ENCODE measurements around the gene CYSLTR2.

The CYSLTR2 gene

GRCh38 chr13:48625413-48626076 lies 28.2 kb upstream of the CYSLTR2 start:
- no peak for DNase-seq (ENCODE audit: low spot score)
- in situ Hi-C loops (cut with MboI; ENCODE audit: low sequenced_read_pairs, unreplicated experiment): no loop called here
- TF ChIP-seq CTCF (IDR thresholded peaks at IDR 0.05; ENCODE audit: borderline replicate concordance, control extremely low read depth, extremely low read depth, insufficient read depth, missing control alignments): no peak

GRCh38 chr13:48626077-48626449 lies 27.7 kb upstream of the CYSLTR2 start:
- in situ Hi-C loops (cut with MboI; ENCODE audit: low sequenced_read_pairs, unreplicated experiment): no loop called here
- no peak for DNase-seq (ENCODE audit: low spot score)
- TF ChIP-seq CTCF (IDR thresholded peaks at IDR 0.05; ENCODE audit: borderline replicate concordance, control extremely low read depth, extremely low read depth, insufficient read depth, missing control alignments): no peak

- in situ Hi-C loops (cut with MboI; ENCODE audit: low sequenced_read_pairs, unreplicated experiment): no loop called here
- no peak for TF ChIP-seq CTCF (IDR thresholded peaks at IDR 0.05; ENCODE audit: borderline replicate concordance, control extremely low read depth, extremely low read depth, insufficient read depth, missing control alignments)
- no peak for DNase-seq (ENCODE audit: low spot score)
These were observed 26.8 kb upstream of the CYSLTR2 start for GRCh38 chr13:48626726-48627451.

GRCh38 chr13:48629277-48629676 lies 24.5 kb upstream of the CYSLTR2 start:
- no peak for DNase-seq (ENCODE audit: low spot score)
- in situ Hi-C loops (cut with MboI; ENCODE audit: low sequenced_read_pairs, unreplicated experiment): no loop called here
- TF ChIP-seq CTCF (IDR thresholded peaks at IDR 0.05; ENCODE audit: borderline replicate concordance, control extremely low read depth, extremely low read depth, insufficient read depth, missing control alignments): no peak

GRCh38 chr13:48630291-48630690 lies 23.4 kb upstream of the CYSLTR2 start:
- TF ChIP-seq CTCF (IDR thresholded peaks at IDR 0.05; ENCODE audit: borderline replicate concordance, control extremely low read depth, extremely low read depth, insufficient read depth, missing control alignments): no peak
- in situ Hi-C loops (cut with MboI; ENCODE audit: low sequenced_read_pairs, unreplicated experiment): no loop called here
- DNase-seq (ENCODE audit: low spot score): no peak

GRCh38 chr13:48630773-48631172 lies 23.0 kb upstream of the CYSLTR2 start:
- TF ChIP-seq CTCF (IDR thresholded peaks at IDR 0.05; ENCODE audit: borderline replicate concordance, control extremely low read depth, extremely low read depth, insufficient read depth, missing control alignments): no peak
- in situ Hi-C loops (cut with MboI; ENCODE audit: low sequenced_read_pairs, unreplicated experiment): no loop called here
- DNase-seq (ENCODE audit: low spot score): no peak
